ENCODE data around the gene GALNT18. TPM values are rescaled to one million over a fixed set of nuclear protein-coding genes. Genes with fewer than 3 reads are reported as not detected.
"Not testable (repeated sequence)": the region's sequence is repeated elsewhere in the genome, so short reads cannot be mapped to it uniquely, and the experiment has no call there.

The GALNT18 gene
- total RNA-seq, 1 donor from 2014 or later: 6.6 TPM

GRCh38 chr11:11370962-11371303 is 250.9 kb downstream of the GALNT18 start:
- no peak for TF ChIP-seq CTCF (IDR thresholded peaks at IDR 0.05; ENCODE audit: insufficient read depth, low read length, poor library complexity, severe bottlenecking)
- Histone ChIP-seq H3K27me3 (ENCODE audit: control insufficient read depth, insufficient read depth, low read length) (no peaks in the 10 kb centered on the region), H3K36me3 (ENCODE audit: control insufficient read depth, insufficient read depth, low read length) (no peaks in the 10 kb centered on the region), H3K4me3 (ENCODE audit: low read depth, low read length) (no peak overlapping the region)
- DNase-seq (ENCODE audit: low read depth): no peak

- Histone ChIP-seq H3K4me3 (ENCODE audit: low read depth, low read length) (no peak overlapping the region), H3K36me3 (ENCODE audit: control insufficient read depth, insufficient read depth, low read length) (no peaks in the 10 kb centered on the region), H3K27me3 (ENCODE audit: control insufficient read depth, insufficient read depth, low read length) (no peaks in the 10 kb centered on the region)
- no peak for DNase-seq (ENCODE audit: low read depth)
- no peak for TF ChIP-seq CTCF (IDR thresholded peaks at IDR 0.05; ENCODE audit: insufficient read depth, low read length, poor library complexity, severe bottlenecking)
Measured at GRCh38 chr11:11370255-11370961, 251.4 kb downstream of the GALNT18 start.

- no peak for DNase-seq (ENCODE audit: low read depth)
- no peak for TF ChIP-seq CTCF (IDR thresholded peaks at IDR 0.05; ENCODE audit: insufficient read depth, low read length, poor library complexity, severe bottlenecking)
- H3K4me3 ChIP-seq (ENCODE audit: low read depth, low read length): no peak overlapping the region
- no peaks in the 10 kb centered on the region for H3K36me3 ChIP-seq (ENCODE audit: control insufficient read depth, insufficient read depth, low read length)
- no peaks in the 10 kb centered on the region for H3K27me3 ChIP-seq (ENCODE audit: control insufficient read depth, insufficient read depth, low read length)
Measured at GRCh38 chr11:11366793-11367192, 255.0 kb downstream of the GALNT18 start.

- no peaks in the 10 kb centered on the region for H3K27me3 ChIP-seq (ENCODE audit: control insufficient read depth, insufficient read depth, low read length)
- no peak for TF ChIP-seq CTCF (IDR thresholded peaks at IDR 0.05; ENCODE audit: insufficient read depth, low read length, poor library complexity, severe bottlenecking)
- no peak overlapping the region for H3K4me3 ChIP-seq (ENCODE audit: low read depth, low read length)
- H3K36me3 ChIP-seq (ENCODE audit: control insufficient read depth, insufficient read depth, low read length): no peaks in the 10 kb centered on the region
- no peak for DNase-seq (ENCODE audit: low read depth)
Measured at GRCh38 chr11:11363674-11364073, 258.1 kb downstream of the GALNT18 start.

- Histone ChIP-seq H3K36me3 (ENCODE audit: control insufficient read depth, insufficient read depth, low read length) (no peaks in the 10 kb centered on the region), H3K4me3 (ENCODE audit: low read depth, low read length) (no peak overlapping the region), H3K27me3 (ENCODE audit: control insufficient read depth, insufficient read depth, low read length) (no peaks in the 10 kb centered on the region)
- TF ChIP-seq CTCF (IDR thresholded peaks at IDR 0.05; ENCODE audit: insufficient read depth, low read length, poor library complexity, severe bottlenecking): no peak
- no peak for DNase-seq (ENCODE audit: low read depth)
Measured at GRCh38 chr11:11359611-11360010, 262.2 kb downstream of the GALNT18 start.

- Histone ChIP-seq H3K4me3 (ENCODE audit: low read depth, low read length) (no peak overlapping the region), H3K27me3 (ENCODE audit: control insufficient read depth, insufficient read depth, low read length) (no peaks in the 10 kb centered on the region), H3K36me3 (ENCODE audit: control insufficient read depth, insufficient read depth, low read length) (no peaks in the 10 kb centered on the region)
- DNase-seq (ENCODE audit: low read depth): no peak
- no peak for TF ChIP-seq CTCF (IDR thresholded peaks at IDR 0.05; ENCODE audit: insufficient read depth, low read length, poor library complexity, severe bottlenecking)
Measured at GRCh38 chr11:11356842-11357241, 265.0 kb downstream of the GALNT18 start.

- not testable (repeated sequence) for H3K4me3 ChIP-seq (ENCODE audit: low read depth, low read length); H3K36me3 ChIP-seq (ENCODE audit: control insufficient read depth, insufficient read depth, low read length); DNase-seq (ENCODE audit: low read depth); H3K27me3 ChIP-seq (ENCODE audit: control insufficient read depth, insufficient read depth, low read length)
Measured at GRCh38 chr11:11352878-11353277, 268.9 kb downstream of the GALNT18 start, which contains the start of gene CSNK2A3. CSNK2A3 (minus strand) TSS chr11:11353250; CDS start chr11:11353119, 131 bp downstream.

- not testable (repeated sequence) for DNase-seq (ENCODE audit: low read depth); H3K36me3 ChIP-seq (ENCODE audit: control insufficient read depth, insufficient read depth, low read length); H3K4me3 ChIP-seq (ENCODE audit: low read depth, low read length); H3K27me3 ChIP-seq (ENCODE audit: control insufficient read depth, insufficient read depth, low read length)
Measured at GRCh38 chr11:11351851-11352250, 270.0 kb downstream of the GALNT18 start.
